HCT116 (cell line): ENCODE results near the gene EPHB3. TPM values are rescaled to one million over a fixed set of nuclear protein-coding genes. Genes with fewer than 3 reads are reported as not detected.

ENCODE experiments used
- ATAC-seq: fragments of 200-7000 bp; cut with Tn5 transposase; 2 replicates; pipeline ENCODE4 v1.9.1; 2020; ENCODE audit warnings: mild to moderate bottlenecking, moderate library complexity
- BruUV-seq: library from RNA; stranded (reverse); fragments of 400-500 nt; replicated peaks from 2 replicates; lab custom pipeline; 2021; lab: Mats Ljungman, UMichigan
- CTCF ChIA-PET: fragments of 300-600 bp; sonication (Branson Sonifier 250); formaldehyde crosslinking; loops from one replicate; lab custom pipeline; 2021; ENCODE audit warnings: antibody characterized with exemption; lab: Charles Lee
- POLR2A ChIA-PET: fragments of 300-600, 350-600 bp; sonication (Branson Sonifier 250); formaldehyde crosslinking; loops from one replicate; lab custom pipeline; 2021; ENCODE audit warnings: antibody characterized with exemption; lab: Charles Lee
- RAD21 ChIA-PET, 2 experiments: fragments of 300-600 bp; sonication (Branson Sonifier 250); formaldehyde crosslinking; loops; one replicate each; lab custom pipeline; 2023; ENCODE audit warnings: low total read pairs in 2 of 2; ENCODE audit not compliant: uncharacterized antibody in 2 of 2, unreplicated experiment in 2 of 2, low non-redundant PET in 1 of 2; lab: Charles Lee
- DNase-seq: peaks from one replicate; pipeline ENCODE4 v3.0.0-alpha.2; 2010; ENCODE audit warnings: low read depth, low spot score
- H2AFZ ChIP-seq: fragments of 200-600 bp; shearing (Covaris generic), sonication (generic); 2 replicates; pipeline ENCODE4 v1.6.1; 2017; ENCODE audit warnings: low read depth, mixed run types, mixed read lengths, antibody characterized with exemption, low read length; ENCODE audit not compliant: poor library complexity, severe bottlenecking
- H3K27ac ChIP-seq: 2 replicates; pipeline ENCODE4 v1.5.1; 2012; ENCODE audit warnings: low read depth, low read length
- H3K27me3 ChIP-seq: fragments of 200-600 bp; sonication (generic); 2 replicates; pipeline ENCODE4 v1.6.1; 2016; ENCODE audit warnings: mixed run types, low read length, mixed read lengths; ENCODE audit not compliant: insufficient read depth
- H3K36me3 ChIP-seq, 2 experiments: fragments of 200-500 bp in 1 of 2; fragments of 200-600 bp in 1 of 2; sonication (Bioruptor generic) in 1 of 2; sonication (generic) in 1 of 2; 2 replicates each; pipeline versions ENCODE4 v1.5.1 to v1.6.1; 2014 to 2016; ENCODE audit warnings: low read length in 2 of 2, inconsistent platforms in 1 of 2, mixed read lengths in 1 of 2, mixed run types in 1 of 2; ENCODE audit not compliant: insufficient read depth in 2 of 2, control insufficient read depth in 1 of 2
- H3K4me1 ChIP-seq, 2 experiments: fragments of 200-600 bp in 1 of 2; sonication (generic) in 1 of 2; 2 replicates each; pipeline versions ENCODE4 v1.5.1 to v1.6.1; 2012 to 2017; ENCODE audit warnings: low read length in 2 of 2, inconsistent platforms in 1 of 2, mild to moderate bottlenecking in 1 of 2, mixed read lengths in 1 of 2, mixed run types in 1 of 2, moderate library complexity in 1 of 2; ENCODE audit not compliant: insufficient read depth in 2 of 2, control insufficient read depth in 1 of 2
- H3K4me2 ChIP-seq: fragments of 200-600 bp; sonication (generic); 2 replicates; pipeline ENCODE4 v1.6.1; 2017; ENCODE audit warnings: mixed run types, low read length, mixed read lengths
- H3K4me3 ChIP-seq, 2 experiments: fragments of 200-600 bp in 1 of 2; sonication (generic) in 1 of 2; replicated peaks in 1 of 2; 2 replicates each; pipeline ENCODE4 v1.5.1; 2011 to 2016; ENCODE audit warnings: low read length in 2 of 2, control low read depth in 1 of 2, low read depth in 1 of 2, mild to moderate bottlenecking in 1 of 2, mixed read lengths in 1 of 2, mixed run types in 1 of 2
- H3K79me2 ChIP-seq: fragments of 200-600 bp; sonication (generic); 2 replicates; pipeline ENCODE4 v1.6.1; 2017; ENCODE audit warnings: mild to moderate bottlenecking, mixed run types, low read length, moderate library complexity, mixed read lengths; ENCODE audit not compliant: insufficient read depth
- H3K9ac ChIP-seq: fragments of 200-600 bp; sonication (generic); 2 replicates; pipeline ENCODE4 v1.6.1; 2016; ENCODE audit warnings: low read length, mixed read lengths
- H3K9me2 ChIP-seq: fragments of 200-600 bp; sonication (generic), shearing (Covaris generic); 2 replicates; pipeline ENCODE4 v1.6.1; 2017; ENCODE audit warnings: mixed run types, mild to moderate bottlenecking, moderate library complexity; ENCODE audit not compliant: insufficient read depth
- H3K9me3 ChIP-seq, 2 experiments: fragments of 200-500 bp in 1 of 2; fragments of 200-600 bp in 1 of 2; sonication (Bioruptor generic) in 1 of 2; sonication (generic) in 1 of 2; 2 replicates each; pipeline ENCODE4 v1.6.1; 2014 to 2017; ENCODE audit warnings: low read length in 2 of 2, mixed read lengths in 2 of 2, inconsistent platforms in 1 of 2, low read depth in 1 of 2, mild to moderate bottlenecking in 1 of 2, mixed run types in 1 of 2, moderate library complexity in 1 of 2; ENCODE audit not compliant: control insufficient read depth in 1 of 2, insufficient read depth in 1 of 2
- H4K20me1 ChIP-seq: fragments of 200-600 bp; sonication (generic), shearing (Covaris generic); 2 replicates; pipeline ENCODE4 v1.6.1; 2017; ENCODE audit warnings: mixed run types, mild to moderate bottlenecking, moderate library complexity; ENCODE audit not compliant: insufficient read depth
- CTCF ChIP-seq, 3 experiments: fragments of 200-600 bp in 1 of 3; sonication (generic) in 1 of 3; IDR thresholded peaks in 2 of 3; conservative IDR thresholded peaks in 1 of 3; 2 replicates each; pipeline ENCODE4 v1.5.1; 2012 to 2017; ENCODE audit warnings: low read depth in 2 of 3, low read length in 2 of 3, antibody characterized with exemption in 1 of 3, borderline replicate concordance in 1 of 3, control low read depth in 1 of 3, mild to moderate bottlenecking in 1 of 3, mixed read lengths in 1 of 3, mixed run types in 1 of 3, moderate library complexity in 1 of 3; ENCODE audit not compliant: insufficient read depth in 1 of 3
- EZH2 ChIP-seq: fragments of 200-600 bp; sonication (generic); IDR thresholded peaks from 2 replicates; pipeline ENCODE4 v1.6.1; 2017; ENCODE audit warnings: antibody characterized with exemption, mixed run types
- JUND ChIP-seq: IDR thresholded peaks from 2 replicates; pipeline ENCODE4 v1.6.1; 2012
- REST ChIP-seq: IDR thresholded peaks from 2 replicates; pipeline ENCODE4 v1.6.1; 2012; ENCODE audit warnings: low read depth
- SRF ChIP-seq: IDR thresholded peaks from 2 replicates; pipeline ENCODE4 v1.6.1; 2012; ENCODE audit warnings: low read depth
- ZFX ChIP-seq: fragments of 450-650 bp; IDR thresholded peaks from 2 replicates; pipeline ENCODE4 v1.6.1; 2017
- intact Hi-C: fragments of 100-400 bp; cut with micrococcal nuclease; formaldehyde crosslinking; loops from 2 replicates; pipeline ENCODE4 v1.10.0; 2022
- total RNA-seq: library from RNA; stranded (reverse); gene quantifications from one replicate; pipeline ENCODE4 v1.2.1, GENCODE V29; 2021; ENCODE audit not compliant: unreplicated experiment

Gene EPHB3
- total RNA-seq, 1 experiment from 2014 or later = 6.5 TPM

GRCh38 chr3:184630861-184631471 lies 69.4 kb downstream of the EPHB3 start:
- BruUV-seq = no TSS peak
- ChIA-PET RAD21 (no interaction called here), CTCF (no interaction called here), POLR2A (no interaction called here)
- Histone ChIP-seq H3K27ac (no peak overlapping the region), H3K36me3 (no peaks in the 10 kb centered on the region), H3K4me1 (peaks cover 0 to 6% of the 10 kb centered on the region in 2 experiments; a peak in 1 of 4 replicates), H3K79me2 (no peaks in the 10 kb centered on the region), H3K27me3 (no peaks in the 10 kb centered on the region), H3K9ac (no peak overlapping the region), H3K9me3 (no peaks in the 10 kb centered on the region), H3K9me2 (no peaks in the 10 kb centered on the region), H2AFZ (no peak overlapping the region), H4K20me1 (no peaks in the 10 kb centered on the region), H3K4me3 (no peak overlapping the region), H3K4me2 (no peak overlapping the region)
- ATAC-seq = no peak
- intact Hi-C loops = no loop called here
- no peak for DNase-seq
- TF ChIP-seq SRF (no peak), REST (no peak), EZH2 (no peak), ZFX (no peak), CTCF (IDR thresholded peaks at IDR 0.05 in 2 of 3, conservative IDR thresholded peaks at IDR 0.05 in 1 of 3; ENCODE audit: borderline replicate concordance in 1 of 3, insufficient read depth in 1 of 3, low read depth in 2 of 3, low read length in 2 of 3) (no peak), JUND (no peak)
